WI38 (cell line): Measurements from ENCODE around the gene SEMA7A.

Experiments
- H3K4me3 ChIP-seq: 2 replicates; pipeline ENCODE4 v1.5.1; 2011; ENCODE audit warnings: low read depth, mild to moderate bottlenecking, control low read depth, low read length
- CTCF ChIP-seq: IDR thresholded peaks from 2 replicates; pipeline ENCODE4 v1.5.1; 2012; ENCODE audit warnings: low read depth, mild to moderate bottlenecking, control low read depth, low read length

SEMA7A gene

GRCh38 chr15:74426404-74427281 is 7.1 kb downstream of the SEMA7A start:
- H3K4me3 ChIP-seq: no peak overlapping the region
- TF ChIP-seq CTCF: no peak

- no peak for TF ChIP-seq CTCF
- no peak overlapping the region for H3K4me3 ChIP-seq
Observed at GRCh38 chr15:74425630-74426029, 8.1 kb downstream of the SEMA7A start.

GRCh38 chr15:74424901-74425528 is 8.7 kb downstream of the SEMA7A start:
- no peak for TF ChIP-seq CTCF
- no peak overlapping the region for H3K4me3 ChIP-seq

GRCh38 chr15:74423431-74424257 is 10.1 kb downstream of the SEMA7A start:
- H3K4me3 ChIP-seq: no peak overlapping the region
- no peak for TF ChIP-seq CTCF

GRCh38 chr15:74422652-74423430 is 10.9 kb downstream of the SEMA7A start:
- H3K4me3 ChIP-seq: no peak overlapping the region
- no peak for TF ChIP-seq CTCF

- H3K4me3 ChIP-seq: no peak overlapping the region
Observed at GRCh38 chr15:74422265-74422651, 11.5 kb downstream of the SEMA7A start.

More at GRCh38 chr15:74422265-74422651, 11.5 kb downstream of the SEMA7A start:
- no peak for TF ChIP-seq CTCF
